OCI-LY1 (cell line): ENCODE results near the gene CAV3.

ENCODE experiments used
- H2AFZ ChIP-seq: fragments of 200-600 bp; sonication (generic), shearing (Covaris generic); 2 replicates; pipeline ENCODE4 v1.6.0; 2014; ENCODE audit warnings: antibody characterized with exemption, mild to moderate bottlenecking, low read length
- H3F3A ChIP-seq: fragments of 200-600 bp; sonication (generic), shearing (Covaris generic); 2 replicates; pipeline ENCODE4 v1.6.0; 2014; ENCODE audit warnings: mild to moderate bottlenecking, antibody characterized with exemption, low read length, moderate library complexity; ENCODE audit not compliant: insufficient read depth
- H3K27ac ChIP-seq: fragments of 200-600 bp; sonication (generic); 2 replicates; pipeline ENCODE4 v1.5.1; 2014; ENCODE audit warnings: low read length, mixed run types, mild to moderate bottlenecking, low read depth; ENCODE audit not compliant: poor library complexity, severe bottlenecking
- H3K27me3 ChIP-seq: fragments of 200-600 bp; sonication (generic); 2 replicates; pipeline ENCODE4 v1.6.0; 2014; ENCODE audit warnings: antibody characterized with exemption, mild to moderate bottlenecking, low read length, moderate library complexity; ENCODE audit not compliant: insufficient read depth
- H3K36me3 ChIP-seq: fragments of 200-600 bp; sonication (generic); 2 replicates; pipeline ENCODE4 v1.6.1; 2014; ENCODE audit warnings: mild to moderate bottlenecking, antibody characterized with exemption, low read length, moderate library complexity, mixed read lengths; ENCODE audit not compliant: insufficient read depth
- H3K4me1 ChIP-seq: fragments of 200-600 bp; sonication (generic); 2 replicates; pipeline ENCODE4 v1.5.1; 2014; ENCODE audit warnings: mild to moderate bottlenecking, low read length, moderate library complexity; ENCODE audit not compliant: insufficient read depth, severe bottlenecking
- H3K4me2 ChIP-seq: fragments of 200-600 bp; sonication (generic), shearing (Covaris generic); 2 replicates; pipeline ENCODE4 v1.6.1; 2014; ENCODE audit warnings: low read length
- H3K4me3 ChIP-seq: fragments of 200-600 bp; sonication (generic); 2 replicates; pipeline ENCODE4 v1.5.1; 2014; ENCODE audit warnings: low read length, low read depth, mild to moderate bottlenecking, mixed read lengths; ENCODE audit not compliant: poor library complexity, severe bottlenecking
- H3K79me2 ChIP-seq: fragments of 200-600 bp; shearing (Covaris generic); 2 replicates; pipeline ENCODE4 v1.6.1; 2016; ENCODE audit warnings: mixed run types, low read length, mixed read lengths; ENCODE audit not compliant: insufficient read depth
- H3K9ac ChIP-seq: fragments of 200-600 bp; sonication (generic), shearing (Covaris generic); 2 replicates; pipeline ENCODE4 v1.6.1; 2014; ENCODE audit warnings: mild to moderate bottlenecking, low read length, mixed read lengths
- H3K9me2 ChIP-seq: fragments of 200-600 bp; sonication (generic), shearing (Covaris generic); 2 replicates; pipeline ENCODE4 v1.6.1; 2014; ENCODE audit warnings: low read depth, mild to moderate bottlenecking, low read length, mixed read lengths
- H3K9me3 ChIP-seq: fragments of 200-600 bp; shearing (Covaris generic); 2 replicates; pipeline ENCODE4 v1.6.1; 2014; ENCODE audit warnings: low read length, mixed read lengths
- H4K20me1 ChIP-seq: fragments of 200-600 bp; sonication (generic), shearing (Covaris generic); 2 replicates; pipeline ENCODE4 v1.6.0; 2016; ENCODE audit warnings: mild to moderate bottlenecking, low read length; ENCODE audit not compliant: insufficient read depth
- EZH2 ChIP-seq: fragments of 200-600 bp; sonication (generic), shearing (Covaris generic); IDR thresholded peaks from 2 replicates; pipeline ENCODE4 v1.8.0; 2017; ENCODE audit warnings: borderline replicate concordance, mixed run types, mild to moderate bottlenecking, antibody characterized with exemption, low read length, moderate library complexity, mixed read lengths
- TF ChIP-seq, protein P1 (sequence below): fragments of 200-600 bp; sonication (generic), shearing (Covaris generic); IDR thresholded peaks from 2 replicates; pipeline ENCODE4 v1.5.1; 2017; ENCODE audit warnings: mild to moderate bottlenecking, antibody characterized with exemption, low read length, moderate library complexity, mixed read lengths

Gene CAV3

DNA sequence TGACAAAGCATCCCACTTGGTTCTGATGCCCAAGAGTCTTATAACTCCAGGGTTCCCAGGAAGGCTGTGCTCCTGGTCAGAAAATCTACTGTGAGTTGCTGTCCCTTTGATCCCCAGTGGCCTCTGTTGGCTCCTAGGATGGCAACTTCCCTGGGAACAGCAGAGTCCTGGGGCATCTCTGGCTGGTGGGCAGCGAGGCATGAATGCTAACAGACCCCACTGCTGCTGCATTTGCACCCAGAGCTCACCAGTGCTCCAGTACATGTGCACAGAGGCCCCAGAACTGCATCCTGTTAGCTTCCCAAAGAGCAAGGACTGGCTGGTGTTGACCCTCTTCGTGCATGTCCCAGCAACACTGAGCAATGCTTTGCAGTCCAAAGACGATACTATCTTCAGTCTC, 15.7 kb downstream of the CAV3 start:
- no peaks in the 10 kb centered on the region for H3K27me3 ChIP-seq
- H4K20me1 ChIP-seq = no peaks in the 10 kb centered on the region
- H3K9ac ChIP-seq = no peak overlapping the region
- H3K36me3 ChIP-seq = no peaks in the 10 kb centered on the region
- no peak overlapping the region for H3K4me2 ChIP-seq
- H2AFZ ChIP-seq = no peak overlapping the region
- H3K79me2 ChIP-seq = no peaks in the 10 kb centered on the region
- H3F3A ChIP-seq = no peaks in the 10 kb centered on the region
- no peak overlapping the region for H3K4me3 ChIP-seq
- TF ChIP-seq EZH2 = no peak
- TF ChIP-seq, protein P1, sequence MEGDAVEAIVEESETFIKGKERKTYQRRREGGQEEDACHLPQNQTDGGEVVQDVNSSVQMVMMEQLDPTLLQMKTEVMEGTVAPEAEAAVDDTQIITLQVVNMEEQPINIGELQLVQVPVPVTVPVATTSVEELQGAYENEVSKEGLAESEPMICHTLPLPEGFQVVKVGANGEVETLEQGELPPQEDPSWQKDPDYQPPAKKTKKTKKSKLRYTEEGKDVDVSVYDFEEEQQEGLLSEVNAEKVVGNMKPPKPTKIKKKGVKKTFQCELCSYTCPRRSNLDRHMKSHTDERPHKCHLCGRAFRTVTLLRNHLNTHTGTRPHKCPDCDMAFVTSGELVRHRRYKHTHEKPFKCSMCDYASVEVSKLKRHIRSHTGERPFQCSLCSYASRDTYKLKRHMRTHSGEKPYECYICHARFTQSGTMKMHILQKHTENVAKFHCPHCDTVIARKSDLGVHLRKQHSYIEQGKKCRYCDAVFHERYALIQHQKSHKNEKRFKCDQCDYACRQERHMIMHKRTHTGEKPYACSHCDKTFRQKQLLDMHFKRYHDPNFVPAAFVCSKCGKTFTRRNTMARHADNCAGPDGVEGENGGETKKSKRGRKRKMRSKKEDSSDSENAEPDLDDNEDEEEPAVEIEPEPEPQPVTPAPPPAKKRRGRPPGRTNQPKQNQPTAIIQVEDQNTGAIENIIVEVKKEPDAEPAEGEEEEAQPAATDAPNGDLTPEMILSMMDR = no peak
- no peak overlapping the region for H3K27ac ChIP-seq
- no peaks in the 10 kb centered on the region for H3K9me2 ChIP-seq
- no peaks in the 10 kb centered on the region for H3K4me1 ChIP-seq
- H3K9me3 ChIP-seq = no peaks in the 10 kb centered on the region

DNA sequence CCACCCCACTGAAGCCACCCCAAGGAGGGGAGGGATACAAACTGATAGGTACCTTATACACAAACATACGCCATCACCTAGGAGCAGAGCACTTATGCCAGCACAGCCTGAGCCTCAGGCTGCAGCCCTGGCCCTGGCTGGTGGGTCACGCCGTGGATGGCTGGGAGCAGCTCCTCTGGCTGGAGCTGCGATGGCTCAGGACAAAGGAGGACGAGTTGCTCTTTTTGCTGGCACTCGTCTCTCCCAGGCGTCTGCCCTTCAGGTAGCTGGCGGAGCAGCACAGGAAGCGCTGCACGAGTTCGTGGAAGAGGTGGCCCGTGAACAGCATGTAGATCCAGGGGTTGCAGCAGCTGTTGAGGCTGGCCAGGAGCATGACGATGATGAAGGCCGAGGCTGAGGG, 19.2 kb downstream of the CAV3 start:
- H3K79me2 ChIP-seq = no peaks in the 10 kb centered on the region
- H3K27ac ChIP-seq = no peak overlapping the region
- H2AFZ ChIP-seq = no peak overlapping the region
- no peaks in the 10 kb centered on the region for H3F3A ChIP-seq
- H3K4me2 ChIP-seq = no peak overlapping the region
- no peaks in the 10 kb centered on the region for H3K4me1 ChIP-seq
- no peak overlapping the region for H3K9ac ChIP-seq
- H3K9me2 ChIP-seq = no peaks in the 10 kb centered on the region
- no peaks in the 10 kb centered on the region for H3K9me3 ChIP-seq
- no peaks in the 10 kb centered on the region for H4K20me1 ChIP-seq
- TF ChIP-seq, protein P1 = no peak
- no peak for TF ChIP-seq EZH2
- no peaks in the 10 kb centered on the region for H3K36me3 ChIP-seq
- H3K27me3 ChIP-seq = no peaks in the 10 kb centered on the region
- no peak overlapping the region for H3K4me3 ChIP-seq

DNA sequence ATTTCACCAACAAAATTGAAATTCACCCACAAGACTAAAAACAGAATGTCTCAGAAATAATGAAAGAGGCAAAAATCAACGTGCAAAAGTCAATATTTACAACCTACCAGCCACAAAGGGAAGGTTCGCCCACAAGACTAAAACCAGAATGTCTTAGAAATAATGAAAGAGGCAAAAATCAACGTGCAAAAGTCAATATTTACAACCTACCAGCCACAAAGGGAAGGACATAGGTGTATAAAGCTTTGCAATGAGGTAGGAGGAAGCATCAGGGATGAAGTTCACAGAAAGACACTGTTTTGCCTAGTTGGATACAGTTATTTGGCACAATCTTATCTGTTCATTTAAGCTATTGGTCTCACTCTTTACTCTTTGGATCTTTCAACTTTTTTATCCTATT, 21.5 kb downstream of the CAV3 start:
- Histone ChIP-seq H3K9ac (no peak overlapping the region), H3K9me3 (no peaks in the 10 kb centered on the region), H4K20me1 (no peaks in the 10 kb centered on the region), H3K27me3 (no peaks in the 10 kb centered on the region), H3K4me1 (no peaks in the 10 kb centered on the region), H3K4me2 (no peak overlapping the region), H3K9me2 (no peaks in the 10 kb centered on the region), H3K4me3 (no peak overlapping the region), H3K36me3 (no peaks in the 10 kb centered on the region), H3K79me2 (no peaks in the 10 kb centered on the region), H3K27ac (no peak overlapping the region), H3F3A (no peaks in the 10 kb centered on the region), H2AFZ (no peak overlapping the region)
- TF ChIP-seq, protein P1 = no peak
- no peak for TF ChIP-seq EZH2
